ENCODE data around the gene SRRT.
"Not testable (repeated sequence)": the region's sequence is repeated elsewhere in the genome, so short reads cannot be mapped to it uniquely, and the experiment has no call there.

The SRRT gene

GRCh38 chr7:100839361-100839760, 35.5 kb upstream of the SRRT start:
- no peak for TF ChIP-seq CTCF (conservative IDR thresholded peaks at IDR 0.05; ENCODE audit: low read depth, low read length)
- no peak for DNase-seq (ENCODE audit: low read depth)
- H3K4me3 ChIP-seq (ENCODE audit: low read depth, low read length): no peak overlapping the region

DNA sequence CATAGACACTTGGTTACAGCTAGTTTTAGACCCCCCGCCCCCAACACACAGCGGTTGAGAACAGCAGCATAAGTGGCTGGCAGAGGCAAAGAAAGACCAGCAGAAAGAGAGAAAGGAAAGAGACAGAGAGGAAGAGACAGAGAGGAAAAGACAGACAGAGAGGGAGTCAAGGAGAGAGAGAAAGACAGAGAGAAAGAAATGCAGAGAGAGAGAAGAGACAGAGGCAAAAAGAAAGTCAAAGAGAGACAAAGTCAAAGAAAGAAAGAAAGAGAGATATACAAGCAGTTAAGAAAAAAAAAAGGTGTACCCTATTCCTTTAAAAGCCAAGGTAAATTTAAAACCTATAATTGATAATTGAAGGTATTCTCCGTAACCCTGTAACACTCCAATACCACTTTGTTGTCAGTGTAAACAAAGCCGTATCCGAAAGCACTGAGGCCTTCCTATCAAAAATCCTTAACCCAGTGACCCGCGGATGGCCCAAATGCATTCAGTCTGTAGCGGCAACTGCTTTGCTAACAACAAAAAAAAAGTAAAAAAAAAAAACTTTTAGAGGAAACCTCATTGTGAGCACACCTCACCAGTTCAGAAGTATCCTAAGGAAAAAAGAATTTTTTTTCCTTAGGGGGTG, 34.3 kb upstream of the SRRT start:
- no peak for TF ChIP-seq CTCF (conservative IDR thresholded peaks at IDR 0.05; ENCODE audit: low read depth, low read length)
- no peak for DNase-seq (ENCODE audit: low read depth)
- H3K4me3 ChIP-seq (ENCODE audit: low read depth, low read length): no peak overlapping the region

- no peak for TF ChIP-seq CTCF (conservative IDR thresholded peaks at IDR 0.05; ENCODE audit: low read depth, low read length)
- H3K4me3 ChIP-seq (ENCODE audit: low read depth, low read length): no peak overlapping the region
- no peak for DNase-seq (ENCODE audit: low read depth)
Measured at GRCh38 chr7:100847360-100847759, 27.5 kb upstream of the SRRT start.

- H3K4me3 ChIP-seq (ENCODE audit: low read depth, low read length): peak within 1 kb of the TSS; percentile 77
- TF ChIP-seq CTCF (conservative IDR thresholded peaks at IDR 0.05; ENCODE audit: low read depth, low read length): peak; percentile 95
- DNase-seq (ENCODE audit: low read depth): peak; percentile 93
Measured at GRCh38 chr7:100852048-100852872, 22.6 kb upstream of the SRRT start, which contains the start of gene SLC12A9. SLC12A9 (plus strand) TSS chr7:100852713; CDS start chr7:100854198, 1,485 bp downstream.

DNA sequence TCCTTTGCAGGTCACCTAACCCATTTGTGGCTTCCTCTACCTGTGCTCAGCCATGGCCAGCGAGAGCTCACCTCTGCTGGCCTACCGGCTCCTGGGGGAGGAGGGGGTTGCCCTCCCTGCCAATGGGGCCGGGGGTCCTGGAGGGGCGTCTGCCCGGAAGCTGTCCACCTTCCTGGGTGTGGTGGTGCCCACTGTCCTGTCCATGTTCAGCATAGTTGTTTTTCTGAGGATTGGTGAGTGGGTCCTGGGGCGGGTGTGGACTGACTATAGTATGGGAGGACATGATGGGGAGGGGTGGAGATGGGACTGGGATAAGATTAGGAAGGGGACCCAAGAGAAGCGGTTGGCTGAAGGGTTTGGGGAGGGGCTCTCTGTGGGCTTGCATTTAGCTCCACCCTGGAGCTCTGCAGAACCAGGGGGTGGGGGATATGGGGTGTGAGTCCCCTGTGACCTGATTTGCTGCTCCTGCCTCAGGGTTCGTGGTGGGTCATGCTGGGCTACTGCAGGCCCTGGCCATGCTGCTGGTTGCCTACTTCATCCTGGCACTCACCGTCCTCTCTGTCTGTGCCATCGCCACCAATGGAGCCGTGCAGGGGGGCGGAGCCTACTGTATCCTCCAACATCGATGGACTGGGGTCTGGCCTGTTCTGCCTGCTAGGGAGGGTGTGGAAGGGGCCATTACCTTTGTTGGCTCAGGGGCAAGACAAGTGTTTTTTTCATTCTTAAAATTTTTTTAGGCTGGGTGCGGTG, 20.6 kb upstream of the SRRT start:
- no peak overlapping the region for H3K4me3 ChIP-seq (ENCODE audit: low read depth, low read length)
- no peak for TF ChIP-seq CTCF (conservative IDR thresholded peaks at IDR 0.05; ENCODE audit: low read depth, low read length)
- no peak for DNase-seq (ENCODE audit: low read depth)

GRCh38 chr7:100854899-100855298, 20.0 kb upstream of the SRRT start:
- DNase-seq (ENCODE audit: low read depth); H3K4me3 ChIP-seq (ENCODE audit: low read depth, low read length): not testable (repeated sequence)

DNA sequence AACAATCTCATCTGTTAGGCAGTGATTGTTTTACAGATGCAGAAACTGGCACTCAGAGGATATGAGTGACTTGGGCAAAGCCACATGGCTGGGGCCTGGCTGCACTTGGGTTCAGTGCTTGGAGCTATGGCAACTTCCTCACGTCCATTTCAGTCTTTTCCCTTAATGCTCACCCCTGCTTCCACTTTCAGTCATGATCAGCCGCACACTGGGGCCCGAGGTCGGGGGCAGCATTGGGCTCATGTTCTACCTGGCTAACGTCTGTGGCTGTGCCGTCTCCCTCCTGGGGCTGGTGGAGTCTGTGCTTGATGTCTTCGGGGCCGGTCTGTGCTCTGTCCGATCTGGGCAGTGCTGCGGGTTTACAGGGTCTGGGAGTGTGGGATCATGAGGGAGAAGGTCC, 19.4 kb upstream of the SRRT start:
- no peak for DNase-seq (ENCODE audit: low read depth)
- TF ChIP-seq CTCF (conservative IDR thresholded peaks at IDR 0.05; ENCODE audit: low read depth, low read length): no peak
- H3K4me3 ChIP-seq (ENCODE audit: low read depth, low read length): no peak overlapping the region
